HCT116 (cell line): ENCODE results near the gene CDYL. TPM values are rescaled to one million over a fixed set of nuclear protein-coding genes. Genes with fewer than 3 reads are reported as not detected.

ENCODE experiments used
- ATAC-seq: fragments of 200-7000 bp; cut with Tn5 transposase; 2 replicates; pipeline ENCODE4 v1.9.1; 2020; ENCODE audit warnings: mild to moderate bottlenecking, moderate library complexity
- BruUV-seq: library from RNA; stranded (reverse); fragments of 400-500 nt; replicated peaks from 2 replicates; lab custom pipeline; 2021; lab: Mats Ljungman, UMichigan
- CTCF ChIA-PET: fragments of 300-600 bp; sonication (Branson Sonifier 250); formaldehyde crosslinking; loops from one replicate; lab custom pipeline; 2021; ENCODE audit warnings: antibody characterized with exemption; lab: Charles Lee
- POLR2A ChIA-PET: fragments of 300-600, 350-600 bp; sonication (Branson Sonifier 250); formaldehyde crosslinking; loops from one replicate; lab custom pipeline; 2021; ENCODE audit warnings: antibody characterized with exemption; lab: Charles Lee
- RAD21 ChIA-PET, 2 experiments: fragments of 300-600 bp; sonication (Branson Sonifier 250); formaldehyde crosslinking; loops; one replicate each; lab custom pipeline; 2023; ENCODE audit warnings: low total read pairs in 2 of 2; ENCODE audit not compliant: uncharacterized antibody in 2 of 2, unreplicated experiment in 2 of 2, low non-redundant PET in 1 of 2; lab: Charles Lee
- DNase-seq: peaks from one replicate; pipeline ENCODE4 v3.0.0-alpha.2; 2010; ENCODE audit warnings: low read depth, low spot score
- H2AFZ ChIP-seq: fragments of 200-600 bp; shearing (Covaris generic), sonication (generic); 2 replicates; pipeline ENCODE4 v1.6.1; 2017; ENCODE audit warnings: low read depth, mixed run types, mixed read lengths, antibody characterized with exemption, low read length; ENCODE audit not compliant: poor library complexity, severe bottlenecking
- H3K27ac ChIP-seq: 2 replicates; pipeline ENCODE4 v1.5.1; 2012; ENCODE audit warnings: low read depth, low read length
- H3K27me3 ChIP-seq: fragments of 200-600 bp; sonication (generic); 2 replicates; pipeline ENCODE4 v1.6.1; 2016; ENCODE audit warnings: mixed run types, low read length, mixed read lengths; ENCODE audit not compliant: insufficient read depth
- H3K36me3 ChIP-seq, 2 experiments: fragments of 200-500 bp in 1 of 2; fragments of 200-600 bp in 1 of 2; sonication (Bioruptor generic) in 1 of 2; sonication (generic) in 1 of 2; 2 replicates each; pipeline versions ENCODE4 v1.5.1 to v1.6.1; 2014 to 2016; ENCODE audit warnings: low read length in 2 of 2, inconsistent platforms in 1 of 2, mixed read lengths in 1 of 2, mixed run types in 1 of 2; ENCODE audit not compliant: insufficient read depth in 2 of 2, control insufficient read depth in 1 of 2
- H3K4me1 ChIP-seq, 2 experiments: fragments of 200-600 bp in 1 of 2; sonication (generic) in 1 of 2; 2 replicates each; pipeline versions ENCODE4 v1.5.1 to v1.6.1; 2012 to 2017; ENCODE audit warnings: low read length in 2 of 2, inconsistent platforms in 1 of 2, mild to moderate bottlenecking in 1 of 2, mixed read lengths in 1 of 2, mixed run types in 1 of 2, moderate library complexity in 1 of 2; ENCODE audit not compliant: insufficient read depth in 2 of 2, control insufficient read depth in 1 of 2
- H3K4me2 ChIP-seq: fragments of 200-600 bp; sonication (generic); 2 replicates; pipeline ENCODE4 v1.6.1; 2017; ENCODE audit warnings: mixed run types, low read length, mixed read lengths
- H3K4me3 ChIP-seq, 2 experiments: fragments of 200-600 bp in 1 of 2; sonication (generic) in 1 of 2; replicated peaks in 1 of 2; 2 replicates each; pipeline ENCODE4 v1.5.1; 2011 to 2016; ENCODE audit warnings: low read length in 2 of 2, control low read depth in 1 of 2, low read depth in 1 of 2, mild to moderate bottlenecking in 1 of 2, mixed read lengths in 1 of 2, mixed run types in 1 of 2
- H3K79me2 ChIP-seq: fragments of 200-600 bp; sonication (generic); 2 replicates; pipeline ENCODE4 v1.6.1; 2017; ENCODE audit warnings: mild to moderate bottlenecking, mixed run types, low read length, moderate library complexity, mixed read lengths; ENCODE audit not compliant: insufficient read depth
- H3K9ac ChIP-seq: fragments of 200-600 bp; sonication (generic); 2 replicates; pipeline ENCODE4 v1.6.1; 2016; ENCODE audit warnings: low read length, mixed read lengths
- H3K9me2 ChIP-seq: fragments of 200-600 bp; sonication (generic), shearing (Covaris generic); 2 replicates; pipeline ENCODE4 v1.6.1; 2017; ENCODE audit warnings: mixed run types, mild to moderate bottlenecking, moderate library complexity; ENCODE audit not compliant: insufficient read depth
- H3K9me3 ChIP-seq, 2 experiments: fragments of 200-500 bp in 1 of 2; fragments of 200-600 bp in 1 of 2; sonication (Bioruptor generic) in 1 of 2; sonication (generic) in 1 of 2; 2 replicates each; pipeline ENCODE4 v1.6.1; 2014 to 2017; ENCODE audit warnings: low read length in 2 of 2, mixed read lengths in 2 of 2, inconsistent platforms in 1 of 2, low read depth in 1 of 2, mild to moderate bottlenecking in 1 of 2, mixed run types in 1 of 2, moderate library complexity in 1 of 2; ENCODE audit not compliant: control insufficient read depth in 1 of 2, insufficient read depth in 1 of 2
- H4K20me1 ChIP-seq: fragments of 200-600 bp; sonication (generic), shearing (Covaris generic); 2 replicates; pipeline ENCODE4 v1.6.1; 2017; ENCODE audit warnings: mixed run types, mild to moderate bottlenecking, moderate library complexity; ENCODE audit not compliant: insufficient read depth
- CEBPB ChIP-seq: IDR thresholded peaks from 2 replicates; pipeline ENCODE4 v1.6.1; 2012; ENCODE audit warnings: low read depth
- EGR1 ChIP-seq: IDR thresholded peaks from 2 replicates; pipeline ENCODE4 v1.6.1; 2012; ENCODE audit warnings: low read depth
- EZH2 ChIP-seq: fragments of 200-600 bp; sonication (generic); IDR thresholded peaks from 2 replicates; pipeline ENCODE4 v1.6.1; 2017; ENCODE audit warnings: antibody characterized with exemption, mixed run types
- JUND ChIP-seq: IDR thresholded peaks from 2 replicates; pipeline ENCODE4 v1.6.1; 2012
- POLR2A ChIP-seq: IDR thresholded peaks from 2 replicates; pipeline ENCODE4 v1.7.0; 2011; ENCODE audit warnings: borderline replicate concordance; ENCODE audit not compliant: insufficient read depth, insufficient read length; ENCODE audit errors: extremely low read depth
- ZFX ChIP-seq: fragments of 450-650 bp; IDR thresholded peaks from 2 replicates; pipeline ENCODE4 v1.6.1; 2017
- ZNF274 ChIP-seq: fragments of 200-500 bp; sonication (Bioruptor generic); IDR thresholded peaks from 2 replicates; pipeline ENCODE4 v1.6.1; 2014; ENCODE audit warnings: mild to moderate bottlenecking, low read depth, low read length, inconsistent platforms
- intact Hi-C: fragments of 100-400 bp; cut with micrococcal nuclease; formaldehyde crosslinking; loops from 2 replicates; pipeline ENCODE4 v1.10.0; 2022
- total RNA-seq: library from RNA; stranded (reverse); gene quantifications from one replicate; pipeline ENCODE4 v1.2.1, GENCODE V29; 2021; ENCODE audit not compliant: unreplicated experiment
- TF ChIP-seq, protein P1 (sequence below), 3 experiments: fragments of 200-600 bp in 1 of 3; sonication (generic) in 1 of 3; IDR thresholded peaks in 2 of 3; conservative IDR thresholded peaks in 1 of 3; 2 replicates each; pipeline ENCODE4 v1.5.1; 2012 to 2017; ENCODE audit warnings: low read depth in 2 of 3, low read length in 2 of 3, antibody characterized with exemption in 1 of 3, borderline replicate concordance in 1 of 3, control low read depth in 1 of 3, mild to moderate bottlenecking in 1 of 3, mixed read lengths in 1 of 3, mixed run types in 1 of 3, moderate library complexity in 1 of 3; ENCODE audit not compliant: insufficient read depth in 1 of 3
- TF ChIP-seq, protein P2 (sequence below): IDR thresholded peaks from 2 replicates; pipeline ENCODE4 v1.6.1; 2012

Gene CDYL
- total RNA-seq, 1 experiment from 2014 or later = 42.6 TPM

DNA sequence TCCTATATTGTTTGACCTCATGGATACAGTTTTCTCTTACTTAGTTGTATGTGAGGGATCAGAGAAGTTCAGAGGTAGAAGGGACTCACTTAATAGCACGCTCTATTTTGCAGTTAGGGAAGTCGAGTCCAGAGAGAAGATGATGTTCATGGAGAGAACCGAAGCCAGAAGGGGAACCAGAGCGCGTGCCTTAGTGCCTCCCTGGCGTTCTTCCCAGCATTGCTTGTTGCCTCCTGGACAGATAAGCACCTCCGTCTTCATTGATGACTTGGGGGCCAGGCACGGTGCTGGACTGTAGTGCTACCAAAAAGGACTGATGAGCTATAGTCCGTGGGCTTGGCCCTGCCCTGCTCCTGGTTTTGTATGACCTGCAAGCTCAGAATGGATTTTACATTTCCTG lies 117.8 kb downstream of the CDYL start:
- 0 out of 4 replicates have a peak, but pooled peaks cover 0 to 6% of the 10 kb centered on the region in 2 experiments for H3K36me3 ChIP-seq

DNA sequence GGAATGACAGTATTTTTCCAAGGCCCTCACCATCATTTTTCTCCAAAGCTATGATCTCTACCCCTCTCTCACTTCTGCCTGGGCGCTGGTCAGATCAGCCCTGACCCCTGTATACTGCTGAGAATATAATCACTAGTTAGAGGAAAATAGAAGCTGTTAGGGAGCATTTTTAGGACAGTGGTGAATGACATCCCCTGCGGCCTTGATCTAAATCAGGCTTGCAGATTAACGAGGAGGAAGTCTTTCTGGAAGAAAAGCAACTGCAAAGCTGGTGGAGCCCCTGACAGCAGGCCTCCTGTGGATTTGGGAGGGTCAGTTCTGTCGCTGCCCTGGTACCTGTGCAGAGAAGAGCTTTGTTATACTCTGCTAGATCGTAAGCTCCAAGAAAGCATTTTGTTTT lies 119.8 kb downstream of the CDYL start:
- H4K20me1 ChIP-seq = no peaks in the 10 kb centered on the region
- DNase-seq = no peak
- H2AFZ ChIP-seq = no peak overlapping the region
- no peaks in the 10 kb centered on the region for H3K27me3 ChIP-seq
- no TSS peak for BruUV-seq
- RAD21 ChIA-PET = no interaction called here
- H3K27ac ChIP-seq = no peak overlapping the region
- intact Hi-C loops = no loop called here
- H3K79me2 ChIP-seq = peaks cover 39% of the 10 kb centered on the region
- POLR2A ChIA-PET = no interaction called here
- no peaks in the 10 kb centered on the region for H3K9me2 ChIP-seq
- H3K4me3 ChIP-seq = no peak overlapping the region
- no peaks in the 10 kb centered on the region for H3K4me1 ChIP-seq
- H3K9me3 ChIP-seq = no peaks in the 10 kb centered on the region
- ATAC-seq = no peak
- 0 out of 4 replicates have a peak, but pooled peaks cover 0 to 8% of the 10 kb centered on the region in 2 experiments for H3K36me3 ChIP-seq
- H3K4me2 ChIP-seq = no peak overlapping the region
- H3K9ac ChIP-seq = no peak overlapping the region
- CTCF ChIA-PET = no interaction called here
- TF ChIP-seq ZFX (no peak), POLR2A (no peak), ZNF274 (no peak), CEBPB (no peak), JUND (no peak), EZH2 (no peak), EGR1 (no peak)
- TF ChIP-seq, protein P1, sequence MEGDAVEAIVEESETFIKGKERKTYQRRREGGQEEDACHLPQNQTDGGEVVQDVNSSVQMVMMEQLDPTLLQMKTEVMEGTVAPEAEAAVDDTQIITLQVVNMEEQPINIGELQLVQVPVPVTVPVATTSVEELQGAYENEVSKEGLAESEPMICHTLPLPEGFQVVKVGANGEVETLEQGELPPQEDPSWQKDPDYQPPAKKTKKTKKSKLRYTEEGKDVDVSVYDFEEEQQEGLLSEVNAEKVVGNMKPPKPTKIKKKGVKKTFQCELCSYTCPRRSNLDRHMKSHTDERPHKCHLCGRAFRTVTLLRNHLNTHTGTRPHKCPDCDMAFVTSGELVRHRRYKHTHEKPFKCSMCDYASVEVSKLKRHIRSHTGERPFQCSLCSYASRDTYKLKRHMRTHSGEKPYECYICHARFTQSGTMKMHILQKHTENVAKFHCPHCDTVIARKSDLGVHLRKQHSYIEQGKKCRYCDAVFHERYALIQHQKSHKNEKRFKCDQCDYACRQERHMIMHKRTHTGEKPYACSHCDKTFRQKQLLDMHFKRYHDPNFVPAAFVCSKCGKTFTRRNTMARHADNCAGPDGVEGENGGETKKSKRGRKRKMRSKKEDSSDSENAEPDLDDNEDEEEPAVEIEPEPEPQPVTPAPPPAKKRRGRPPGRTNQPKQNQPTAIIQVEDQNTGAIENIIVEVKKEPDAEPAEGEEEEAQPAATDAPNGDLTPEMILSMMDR (IDR thresholded peaks at IDR 0.05 in 2 of 3, conservative IDR thresholded peaks at IDR 0.05 in 1 of 3; ENCODE audit: borderline replicate concordance in 1 of 3, insufficient read depth in 1 of 3, low read depth in 2 of 3, low read length in 2 of 3) = no peak

More for the DNA sequence above, 117.8 kb downstream of the CDYL start:
- H3K27ac ChIP-seq = no peak overlapping the region
- ChIA-PET RAD21 (no interaction called here), POLR2A (no interaction called here), CTCF (no interaction called here)
- H3K27me3 ChIP-seq = no peaks in the 10 kb centered on the region
- no peaks in the 10 kb centered on the region for H3K9me3 ChIP-seq
- no peak overlapping the region for H3K9ac ChIP-seq
- H3K4me1 ChIP-seq = no peaks in the 10 kb centered on the region
- H3K4me3 ChIP-seq = no peak overlapping the region
- H2AFZ ChIP-seq = no peak overlapping the region
- no peaks in the 10 kb centered on the region for H3K9me2 ChIP-seq
- intact Hi-C loops = no loop called here
- DNase-seq (no peak), ATAC-seq (no peak)
- H3K79me2 ChIP-seq = peaks cover 45% of the 10 kb centered on the region
- BruUV-seq = no TSS peak
- H3K4me2 ChIP-seq = no peak overlapping the region
- no peaks in the 10 kb centered on the region for H4K20me1 ChIP-seq
- TF ChIP-seq, protein P1 (IDR thresholded peaks at IDR 0.05 in 2 of 3, conservative IDR thresholded peaks at IDR 0.05 in 1 of 3; ENCODE audit: borderline replicate concordance in 1 of 3, insufficient read depth in 1 of 3, low read depth in 2 of 3, low read length in 2 of 3) = no peak
- no peak for TF ChIP-seq CEBPB
- TF ChIP-seq POLR2A = no peak
- TF ChIP-seq, protein P2, sequence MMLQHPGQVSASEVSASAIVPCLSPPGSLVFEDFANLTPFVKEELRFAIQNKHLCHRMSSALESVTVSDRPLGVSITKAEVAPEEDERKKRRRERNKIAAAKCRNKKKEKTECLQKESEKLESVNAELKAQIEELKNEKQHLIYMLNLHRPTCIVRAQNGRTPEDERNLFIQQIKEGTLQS = no peak
- no peak for TF ChIP-seq ZNF274
